ENCODE data around the gene SYT1. TPM values are rescaled to one million over a fixed set of nuclear protein-coding genes. Genes with fewer than 3 reads are reported as not detected.

SYT1 gene
- 0.59 and 1.7 TPM in 2 replicates for total RNA-seq
- long read RNA-seq, partial matches to known transcripts = 2 of 3 reads
- long read RNA-seq, other reads (novel, unspliced or antisense) = 0 of 3 reads

- Mint-ChIP-seq H3K4me3 (ENCODE audit: unreplicated experiment) (peak within 1 kb of the TSS; percentile 82), H3K27me3 (ENCODE audit: unreplicated experiment) (peaks cover 74% of the 10 kb centered on the region), H3K4me1 (ENCODE audit: unreplicated experiment) (peaks cover 18% of the 10 kb centered on the region), H3K9me3 (ENCODE audit: unreplicated experiment) (no peaks in the 10 kb centered on the region), H3K27ac (ENCODE audit: unreplicated experiment) (no peak within 1 kb of the TSS), H3K36me3 (ENCODE audit: unreplicated experiment) (no peaks in the 10 kb centered on the region)
- no peak for TF ChIP-seq CTCF (IDR thresholded peaks at IDR 0.05)
- no peak for DNase-seq (ENCODE audit: extremely low spot score, unreplicated experiment)
Measured at GRCh38 chr12:78864403-78864869, at the start of gene SYT1. SYT1 (plus strand) TSS chr12:78864774.

GRCh38 chr12:78818487-78818886, 46.1 kb upstream of the SYT1 start:
- peaks cover 24% of the 10 kb centered on the region for H3K27me3 Mint-ChIP-seq (ENCODE audit: unreplicated experiment)
- H3K4me3 Mint-ChIP-seq (ENCODE audit: unreplicated experiment) = no peak overlapping the region
- no peaks in the 10 kb centered on the region for H3K36me3 Mint-ChIP-seq (ENCODE audit: unreplicated experiment)
- H3K9me3 Mint-ChIP-seq (ENCODE audit: unreplicated experiment) = peaks cover 7% of the 10 kb centered on the region
- H3K27ac Mint-ChIP-seq (ENCODE audit: unreplicated experiment) = no peak overlapping the region
- H3K4me1 Mint-ChIP-seq (ENCODE audit: unreplicated experiment) = no peaks in the 10 kb centered on the region
- no peak for DNase-seq (ENCODE audit: extremely low spot score, unreplicated experiment)
- no peak for TF ChIP-seq CTCF (IDR thresholded peaks at IDR 0.05)

- Mint-ChIP-seq H3K27me3 (ENCODE audit: unreplicated experiment) (peaks cover 25% of the 10 kb centered on the region), H3K36me3 (ENCODE audit: unreplicated experiment) (no peaks in the 10 kb centered on the region), H3K27ac (ENCODE audit: unreplicated experiment) (no peak overlapping the region), H3K9me3 (ENCODE audit: unreplicated experiment) (no peaks in the 10 kb centered on the region), H3K4me3 (ENCODE audit: unreplicated experiment) (no peak overlapping the region), H3K4me1 (ENCODE audit: unreplicated experiment) (no peaks in the 10 kb centered on the region)
- no peak for TF ChIP-seq CTCF (IDR thresholded peaks at IDR 0.05)
- DNase-seq (ENCODE audit: extremely low spot score, unreplicated experiment) = no peak
Measured at GRCh38 chr12:78820946-78821345, 43.6 kb upstream of the SYT1 start.

- H3K27ac Mint-ChIP-seq (ENCODE audit: unreplicated experiment) = no peak overlapping the region
- H3K27me3 Mint-ChIP-seq (ENCODE audit: unreplicated experiment) = peaks cover 24% of the 10 kb centered on the region
- no peak for DNase-seq (ENCODE audit: extremely low spot score, unreplicated experiment)
Measured at GRCh38 chr12:78824918-78825317, 39.7 kb upstream of the SYT1 start.

GRCh38 chr12:78829690-78830089, 34.9 kb upstream of the SYT1 start:
- no peak for TF ChIP-seq CTCF (IDR thresholded peaks at IDR 0.05)
- Mint-ChIP-seq H3K4me3 (ENCODE audit: unreplicated experiment) (no peak overlapping the region), H3K9me3 (ENCODE audit: unreplicated experiment) (no peaks in the 10 kb centered on the region), H3K27me3 (ENCODE audit: unreplicated experiment) (peaks cover 22% of the 10 kb centered on the region), H3K36me3 (ENCODE audit: unreplicated experiment) (no peaks in the 10 kb centered on the region), H3K27ac (ENCODE audit: unreplicated experiment) (no peak overlapping the region), H3K4me1 (ENCODE audit: unreplicated experiment) (no peaks in the 10 kb centered on the region)
- DNase-seq (ENCODE audit: extremely low spot score, unreplicated experiment) = no peak

More at GRCh38 chr12:78824918-78825317, 39.7 kb upstream of the SYT1 start:
- no peaks in the 10 kb centered on the region for H3K4me1 Mint-ChIP-seq (ENCODE audit: unreplicated experiment)
- no peaks in the 10 kb centered on the region for H3K36me3 Mint-ChIP-seq (ENCODE audit: unreplicated experiment)
- no peaks in the 10 kb centered on the region for H3K9me3 Mint-ChIP-seq (ENCODE audit: unreplicated experiment)
- no peak for TF ChIP-seq CTCF (IDR thresholded peaks at IDR 0.05)
- no peak overlapping the region for H3K4me3 Mint-ChIP-seq (ENCODE audit: unreplicated experiment)

Data from osteocyte (in vitro differentiated cells).